Activated CD4-positive, alpha-beta T cell treated with anti-CD3 and anti-CD28 coated beads for 48 hours (primary cell): ENCODE data around the gene ARF1.

Source experiments
- DNase-seq: peaks from one replicate; pipeline ENCODE4 v3.0.0-alpha.2; 2020

Gene ARF1

DNA sequence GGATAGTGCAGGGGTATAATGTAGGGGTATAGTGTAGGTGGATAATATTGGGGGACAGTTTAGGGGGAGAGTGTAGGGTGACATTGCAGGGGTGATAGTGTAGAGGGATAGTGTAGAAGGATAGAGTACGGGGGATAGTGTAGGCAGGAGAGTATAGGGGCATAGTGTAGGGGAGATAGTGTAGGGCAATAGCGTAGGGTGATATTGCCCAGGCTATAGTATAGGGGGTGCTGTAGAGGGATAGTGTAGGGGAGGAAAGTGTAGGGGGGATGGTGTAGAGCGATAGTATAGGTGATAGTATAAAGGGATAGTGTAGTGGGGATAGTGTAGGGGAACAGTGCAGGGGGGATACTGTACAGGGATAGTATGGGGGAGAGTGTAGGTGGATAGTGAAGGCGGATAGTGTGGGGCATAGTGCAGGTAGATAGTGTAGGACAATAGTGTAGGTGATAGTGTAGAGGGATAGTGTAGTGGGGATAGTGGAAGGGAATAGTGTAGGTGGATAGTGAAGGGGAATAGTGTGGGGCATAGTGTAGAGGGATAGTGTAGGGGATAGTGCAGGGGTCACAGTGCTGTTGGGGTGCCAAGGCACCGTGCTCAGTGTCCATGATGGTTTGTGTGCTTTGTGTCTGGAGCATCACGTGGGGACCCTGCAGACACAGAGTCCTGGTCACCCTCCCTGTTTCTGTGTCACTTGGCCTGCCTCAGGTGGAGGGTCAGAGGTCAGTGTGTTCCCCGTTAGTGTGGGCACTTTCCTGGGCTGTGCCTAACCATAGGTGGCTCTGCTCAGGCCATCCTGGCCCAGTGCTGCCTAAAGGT is 10.5 kb upstream of the ARF1 start:
- no peak for DNase-seq

DNA sequence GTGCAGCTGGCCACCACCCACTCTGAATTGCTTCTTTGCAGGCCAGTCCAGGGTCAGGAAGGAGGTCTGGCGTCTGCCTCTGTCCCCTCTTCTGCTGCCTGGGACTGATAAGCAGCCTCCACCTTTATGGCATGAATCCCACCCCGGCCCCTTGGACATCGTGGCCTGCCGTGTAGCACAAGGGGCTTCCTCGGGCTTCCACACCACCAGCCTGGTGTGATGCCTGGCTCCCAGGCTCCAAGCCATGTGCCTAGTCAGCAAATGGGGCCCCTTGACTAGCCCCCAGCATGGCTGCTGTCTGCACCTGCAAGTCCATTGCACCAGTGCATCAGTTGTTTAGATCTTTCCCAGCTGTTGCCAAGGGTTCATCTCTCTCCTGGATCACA is 9.9 kb upstream of the ARF1 start:
- DNase-seq, result no peak

GRCh38 chr1:228073061-228073856 is 9.2 kb upstream of the ARF1 start:
- DNase-seq, result no peak

DNA sequence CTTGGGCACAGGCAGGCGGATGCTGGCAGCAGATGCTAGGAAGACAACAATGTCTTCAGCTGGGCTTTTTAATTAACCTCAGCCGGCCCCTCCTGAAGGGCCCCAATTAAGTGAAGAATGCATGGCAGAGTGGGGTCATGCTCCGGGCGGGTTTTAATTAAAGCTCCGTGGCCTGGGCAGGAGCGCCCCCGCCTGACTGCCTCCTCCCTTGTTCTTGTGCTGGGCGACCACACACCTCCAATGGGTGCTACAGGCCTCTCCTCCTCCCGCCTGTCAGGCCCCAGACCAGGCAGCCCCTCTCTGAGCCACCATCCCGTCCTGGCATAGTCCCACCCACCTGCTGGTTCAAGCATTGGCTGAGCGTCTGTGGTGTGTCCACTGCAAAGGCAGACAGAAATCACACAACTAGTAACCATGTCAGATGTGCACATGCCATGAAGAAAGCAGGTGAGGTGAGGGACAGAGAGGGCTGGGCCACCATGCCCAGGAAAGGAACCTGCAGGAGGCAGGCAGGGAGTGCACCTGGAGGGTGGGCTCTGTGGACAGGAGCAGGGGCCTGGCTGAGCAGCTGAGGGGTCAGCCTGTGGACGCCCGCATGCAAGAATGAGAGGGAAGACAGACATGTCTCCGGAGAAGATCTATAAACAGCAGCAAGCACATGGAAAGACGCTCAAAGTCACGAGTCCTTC is 8.5 kb upstream of the ARF1 start:
- DNase-seq, result no peak

GRCh38 chr1:228074954-228075730 is 7.4 kb upstream of the ARF1 start:
- no peak for DNase-seq

DNA sequence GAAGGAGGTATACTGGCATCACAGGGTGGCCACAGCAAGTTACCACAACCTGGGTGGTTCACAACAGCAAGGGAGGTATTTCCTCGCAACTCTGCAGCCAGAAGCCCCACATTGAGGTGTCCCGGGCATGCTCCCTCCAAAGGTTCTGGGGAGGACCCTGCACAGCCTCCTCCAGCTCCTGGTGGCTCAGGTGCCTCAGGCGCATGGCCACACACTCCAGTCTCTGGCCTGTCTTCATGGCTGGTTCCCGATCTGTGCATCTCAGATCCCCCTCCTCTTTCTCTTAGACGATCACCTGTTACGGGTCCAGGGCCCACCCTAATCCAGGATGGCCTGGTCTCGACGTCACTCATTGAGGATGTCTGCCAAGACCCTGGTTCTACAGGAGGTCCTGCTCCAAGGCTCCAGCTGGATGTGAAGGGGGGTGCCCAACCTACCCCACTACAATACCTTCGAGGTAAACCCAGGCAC is 6.7 kb upstream of the ARF1 start:
- no peak for DNase-seq

DNA sequence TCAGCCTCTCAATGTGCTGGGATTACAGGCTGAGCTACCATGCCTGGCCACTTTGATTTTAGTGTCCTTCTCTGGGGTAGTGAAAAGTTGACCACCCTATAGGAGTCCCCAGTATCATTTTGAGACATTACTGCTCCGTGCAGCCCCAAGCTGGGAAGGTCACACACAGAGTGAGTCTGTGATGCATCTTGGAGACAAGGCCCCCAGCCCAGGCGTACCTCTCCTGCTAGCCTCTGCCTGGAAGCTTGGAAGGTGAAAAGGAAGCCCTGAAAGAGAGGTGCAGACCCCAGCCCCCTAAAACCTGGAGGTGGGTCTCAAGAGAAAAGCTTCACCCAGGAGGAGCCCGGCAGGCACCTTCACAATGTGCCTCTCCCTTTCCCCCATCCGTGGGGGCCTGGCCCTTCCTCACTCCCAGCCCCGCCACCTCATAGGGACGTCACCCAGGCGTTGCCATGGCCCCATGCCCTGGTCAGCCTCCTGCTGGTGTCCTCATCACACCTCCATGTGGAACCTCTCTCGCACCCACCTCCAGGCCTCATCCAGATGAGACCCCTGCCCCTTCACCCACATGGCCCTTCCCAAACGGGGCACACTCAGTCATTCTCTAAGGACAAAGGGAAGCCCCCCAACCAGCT is 5.6 kb upstream of the ARF1 start:
- no peak for DNase-seq

GRCh38 chr1:228077565-228078330 is 4.8 kb upstream of the ARF1 start:
- DNase-seq, result no peak

- DNase-seq, result no peak
Measured at GRCh38 chr1:228079013-228079412, 3.5 kb upstream of the ARF1 start.

DNA sequence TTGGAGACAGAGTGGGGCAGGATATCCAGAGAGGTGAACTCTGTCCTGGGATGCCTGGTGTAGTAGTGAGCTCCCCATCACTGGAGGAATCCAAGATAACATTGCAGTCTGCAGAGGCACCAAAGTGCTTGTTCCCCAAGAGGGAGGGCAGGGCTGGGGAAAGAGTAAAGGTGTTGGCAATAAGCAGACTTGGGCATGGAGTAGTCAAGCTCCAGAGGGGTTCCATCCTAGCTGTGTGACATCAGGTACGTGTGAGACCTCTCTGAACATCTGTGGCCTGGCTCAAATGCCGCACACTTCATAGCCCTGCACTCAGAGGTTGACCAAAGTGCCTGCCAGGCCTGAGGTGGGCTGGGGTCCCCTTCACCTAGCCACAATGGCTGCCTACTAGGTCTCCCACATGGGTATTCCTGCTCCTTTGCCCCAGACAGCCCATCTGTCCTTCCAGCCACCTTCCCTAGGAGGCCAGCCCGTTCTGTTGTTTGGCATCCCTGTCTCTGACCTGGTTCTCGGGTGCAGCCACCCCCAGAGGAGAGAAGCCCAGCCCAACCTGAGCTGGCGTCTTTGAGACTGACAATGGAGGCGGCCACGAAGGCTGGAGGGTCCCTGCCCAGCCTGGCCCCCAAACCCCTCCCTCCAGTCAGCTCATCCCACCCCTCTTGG is 2.8 kb upstream of the ARF1 start:
- no peak for DNase-seq

- DNase-seq, result no peak
Measured at GRCh38 chr1:228081144-228081543, 1.4 kb upstream of the ARF1 start.

DNA sequence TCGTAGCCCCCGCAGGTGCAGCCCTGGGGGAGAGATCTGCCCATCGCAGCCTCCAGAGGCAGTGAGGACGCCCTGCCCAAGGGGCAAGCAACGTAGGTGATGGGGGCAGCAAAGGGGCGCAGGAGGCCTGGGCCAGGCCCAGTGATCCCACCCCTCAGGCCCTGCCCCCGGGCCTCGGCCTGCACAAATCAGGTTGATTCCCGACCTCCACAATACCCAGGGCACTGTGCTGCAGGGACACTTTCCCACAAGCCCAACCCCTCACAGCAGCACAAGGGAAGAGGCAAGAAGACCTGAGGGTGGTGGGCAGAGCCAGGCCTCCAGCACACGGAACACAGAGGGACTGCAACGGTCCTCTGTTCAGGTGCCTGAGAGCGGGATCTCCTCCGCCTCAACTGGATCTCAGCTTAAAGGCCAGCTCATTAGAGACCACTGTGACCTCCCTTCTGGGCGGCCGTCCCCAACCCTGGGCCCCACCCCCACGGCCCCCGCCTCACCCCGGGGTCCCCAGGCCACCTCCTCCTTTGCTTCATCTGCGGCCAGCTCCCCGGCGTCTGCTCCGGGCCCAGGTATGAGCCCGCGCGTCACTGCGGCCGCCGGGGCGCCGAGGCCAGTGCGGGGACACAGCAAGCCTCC is 812 bp upstream of the ARF1 start:
- DNase-seq, result peak; percentile 37

DNA sequence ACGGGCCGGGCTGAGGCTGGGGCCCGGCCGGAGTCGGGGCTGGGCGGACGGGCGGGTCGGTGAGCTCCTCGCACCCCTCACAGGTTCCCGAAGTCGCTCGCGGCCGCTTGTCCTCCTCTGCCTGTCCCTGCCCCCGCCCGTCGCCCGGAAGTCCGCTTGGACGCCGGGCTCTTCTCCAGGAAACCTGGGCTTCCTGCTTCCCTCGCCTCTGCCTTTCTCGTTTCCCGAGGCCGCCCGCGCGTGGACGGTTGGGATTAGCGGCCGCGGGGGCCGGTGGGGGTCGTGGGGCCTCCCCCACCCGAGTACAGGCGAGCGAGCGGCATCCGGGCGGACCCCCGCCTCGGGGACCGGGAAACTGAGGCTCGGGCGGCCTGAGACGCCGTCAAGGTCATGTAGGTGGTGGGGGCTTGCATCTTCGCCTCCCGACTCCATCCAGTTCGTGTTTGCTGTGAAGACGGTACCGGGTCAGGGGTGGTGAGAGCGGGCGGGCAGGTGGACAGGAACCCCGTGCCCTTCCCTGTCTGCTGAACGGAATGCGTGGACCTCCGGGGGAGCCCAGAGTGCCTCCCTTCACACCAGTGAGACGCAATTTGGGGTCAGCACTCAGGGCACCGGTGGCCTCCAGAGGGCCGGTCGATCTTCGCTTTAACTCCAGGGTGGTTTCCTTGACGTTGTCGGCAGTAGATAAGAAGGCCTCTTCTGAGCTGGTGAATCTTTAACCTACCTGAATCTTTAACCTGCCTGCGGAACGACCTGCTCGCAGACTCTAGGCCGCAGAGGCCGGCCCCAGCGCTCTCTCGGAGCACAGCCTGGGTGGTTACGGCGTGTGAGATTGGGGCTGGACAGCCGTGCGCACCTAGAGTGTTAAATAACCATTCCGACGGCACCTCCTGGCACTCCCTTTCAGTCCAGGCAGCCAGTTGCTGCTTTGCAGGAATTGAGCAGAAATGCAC is 686 bp downstream of the ARF1 start:
- DNase-seq, result peak; percentile 51

GRCh38 chr1:228083871-228084278 is 1.4 kb downstream of the ARF1 start:
- DNase-seq, result no peak

GRCh38 chr1:228084325-228084724 is 1.8 kb downstream of the ARF1 start:
- no peak for DNase-seq

DNA sequence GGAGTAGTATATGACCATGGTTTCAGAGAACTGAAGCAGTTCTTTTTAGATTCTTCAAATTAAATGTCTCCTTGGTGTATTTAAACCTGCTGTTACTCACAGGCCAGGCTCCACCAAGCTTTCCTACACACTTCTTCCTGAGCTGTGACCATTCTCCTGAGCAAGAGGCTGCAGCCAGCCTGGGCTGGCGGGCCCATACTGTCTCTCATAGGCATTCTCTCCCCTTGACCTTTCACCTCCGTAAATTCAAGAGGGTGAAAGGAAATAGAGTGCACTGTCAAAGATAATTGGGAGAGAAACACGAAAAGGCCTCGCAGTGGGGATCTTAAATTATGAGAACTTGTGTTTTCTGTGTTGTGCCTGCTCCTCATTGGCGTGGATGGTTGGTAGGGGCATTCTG is 2.3 kb downstream of the ARF1 start:
- DNase-seq, result no peak

GRCh38 chr1:228085287-228085951 is 2.9 kb downstream of the ARF1 start:
- no peak for DNase-seq

GRCh38 chr1:228087771-228088251 is 5.3 kb downstream of the ARF1 start:
- peak; percentile 39 for DNase-seq
